A673 (cell line): Measurements from ENCODE around the gene CAP1. TPM values are rescaled to one million over a fixed set of nuclear protein-coding genes. Genes with fewer than 3 reads are reported as not detected.

ENCODE experiments used
- BruUV-seq: library from RNA; stranded (reverse); fragments of 400-500 nt; replicated peaks from 2 replicates; lab custom pipeline; 2021; lab: Mats Ljungman, UMichigan
- CTCF ChIA-PET: fragments of 300-600 bp; sonication (Branson Sonifier 250); formaldehyde crosslinking; loops from one replicate; lab custom pipeline; 2022; ENCODE audit warnings: antibody characterized with exemption; lab: Charles Lee
- POLR2A ChIA-PET: fragments of 300-600 bp; sonication (Branson Sonifier 250); formaldehyde crosslinking; loops from one replicate; lab custom pipeline; 2022; ENCODE audit warnings: antibody characterized with exemption; ENCODE audit not compliant: low non-redundant PET; lab: Charles Lee
- DNase-seq: peaks from one replicate; pipeline ENCODE4 v3.0.0-alpha.2; 2015; ENCODE audit warnings: low spot score
- H3K27ac ChIP-seq: fragments of 200-600 bp; sonication (generic); 2 replicates; pipeline ENCODE4 v1.5.1; 2016; ENCODE audit warnings: mixed run types, low read depth, mild to moderate bottlenecking, mixed read lengths, antibody characterized with exemption, low read length; ENCODE audit not compliant: poor library complexity, severe bottlenecking
- H3K27me3 ChIP-seq: fragments of 200-600 bp; sonication (generic); replicated peaks from 2 replicates; pipeline ENCODE4 v1.6.1; 2017; ENCODE audit warnings: mixed run types, low read depth, mild to moderate bottlenecking, mixed read lengths, antibody characterized with exemption, low read length; ENCODE audit not compliant: insufficient read depth, poor library complexity
- H3K36me3 ChIP-seq: fragments of 200-600 bp; sonication (generic); 2 replicates; pipeline ENCODE4 v1.6.1; 2016; ENCODE audit warnings: mixed run types, mild to moderate bottlenecking, mixed read lengths, antibody characterized with exemption, low read length; ENCODE audit not compliant: insufficient read depth, poor library complexity, severe bottlenecking
- H3K4me1 ChIP-seq: fragments of 200-600 bp; sonication (generic); 2 replicates; pipeline ENCODE4 v1.6.1; 2017; ENCODE audit warnings: mixed run types, mild to moderate bottlenecking, mixed read lengths, antibody characterized with exemption, low read length; ENCODE audit not compliant: insufficient read depth, poor library complexity, severe bottlenecking
- H3K4me3 ChIP-seq: fragments of 200-600 bp; sonication (generic); 2 replicates; pipeline ENCODE4 v1.5.1; 2016; ENCODE audit warnings: low read depth, mixed run types, mild to moderate bottlenecking, mixed read lengths, low read length; ENCODE audit not compliant: poor library complexity, severe bottlenecking
- H3K9me3 ChIP-seq: fragments of 200-600 bp; sonication (generic); 2 replicates; pipeline ENCODE4 v1.6.1; 2016; ENCODE audit warnings: mixed run types, low read depth, mild to moderate bottlenecking, mixed read lengths, antibody characterized with exemption, low read length; ENCODE audit not compliant: poor library complexity, severe bottlenecking
- EZH2 ChIP-seq: fragments of 200-600 bp; sonication (generic); IDR thresholded peaks from 2 replicates; pipeline ENCODE4 v1.6.1; 2017; ENCODE audit warnings: borderline replicate concordance, low read depth, mild to moderate bottlenecking, mixed read lengths, antibody characterized with exemption, low read length; ENCODE audit not compliant: poor library complexity, severe bottlenecking
- intact Hi-C: fragments of 100-400 bp; cut with micrococcal nuclease; formaldehyde crosslinking; loops from one replicate; pipeline ENCODE4 v1.10.0; 2022; ENCODE audit not compliant: unreplicated experiment
- total RNA-seq: library from RNA; stranded (reverse); gene quantifications from 2 replicates; pipeline ENCODE4 v1.2.3, GENCODE V29; 2021
- TF ChIP-seq, protein P1 (sequence below): fragments of 300-800, 200-600 bp; sonication (generic); conservative IDR thresholded peaks from 2 replicates; pipeline ENCODE4 v1.5.1; 2017; ENCODE audit warnings: low read depth, mild to moderate bottlenecking, antibody characterized with exemption, low read length, moderate library complexity, mixed read lengths

Gene CAP1
- total RNA-seq, 1 experiment from 2014 or later, result 285 TPM

DNA sequence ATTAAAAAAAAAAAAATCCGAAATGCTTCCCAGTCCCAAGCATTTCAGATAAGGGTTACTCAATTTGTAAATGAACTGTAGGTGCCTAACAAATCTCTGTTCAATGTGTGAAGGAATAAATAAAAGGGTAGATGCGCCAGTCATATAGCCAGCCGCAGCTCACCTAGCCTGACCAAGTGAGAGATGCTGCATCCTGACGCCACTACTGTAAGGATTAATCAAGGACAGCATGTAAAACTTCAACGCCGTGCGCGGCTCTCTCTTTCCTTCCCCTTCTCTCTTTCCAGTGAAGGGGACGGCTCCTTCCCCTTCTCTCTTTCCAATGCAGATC lies 56.1 kb downstream of the CAP1 start:
- H3K4me1 ChIP-seq, result peaks cover 11% of the 10 kb centered on the region
- H3K27me3 ChIP-seq, result no peaks in the 10 kb centered on the region
- BruUV-seq, result TSS peak; percentile 74
- intact Hi-C loops, result no loop called here
- H3K27ac ChIP-seq, result peak overlapping the region; percentile 59
- H3K36me3 ChIP-seq, result peaks cover 4% of the 10 kb centered on the region
- TF ChIP-seq, protein P1, sequence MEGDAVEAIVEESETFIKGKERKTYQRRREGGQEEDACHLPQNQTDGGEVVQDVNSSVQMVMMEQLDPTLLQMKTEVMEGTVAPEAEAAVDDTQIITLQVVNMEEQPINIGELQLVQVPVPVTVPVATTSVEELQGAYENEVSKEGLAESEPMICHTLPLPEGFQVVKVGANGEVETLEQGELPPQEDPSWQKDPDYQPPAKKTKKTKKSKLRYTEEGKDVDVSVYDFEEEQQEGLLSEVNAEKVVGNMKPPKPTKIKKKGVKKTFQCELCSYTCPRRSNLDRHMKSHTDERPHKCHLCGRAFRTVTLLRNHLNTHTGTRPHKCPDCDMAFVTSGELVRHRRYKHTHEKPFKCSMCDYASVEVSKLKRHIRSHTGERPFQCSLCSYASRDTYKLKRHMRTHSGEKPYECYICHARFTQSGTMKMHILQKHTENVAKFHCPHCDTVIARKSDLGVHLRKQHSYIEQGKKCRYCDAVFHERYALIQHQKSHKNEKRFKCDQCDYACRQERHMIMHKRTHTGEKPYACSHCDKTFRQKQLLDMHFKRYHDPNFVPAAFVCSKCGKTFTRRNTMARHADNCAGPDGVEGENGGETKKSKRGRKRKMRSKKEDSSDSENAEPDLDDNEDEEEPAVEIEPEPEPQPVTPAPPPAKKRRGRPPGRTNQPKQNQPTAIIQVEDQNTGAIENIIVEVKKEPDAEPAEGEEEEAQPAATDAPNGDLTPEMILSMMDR, result no peak
- TF ChIP-seq EZH2, result no peak
- CTCF ChIA-PET, result no interaction called here
- POLR2A ChIA-PET, result no interaction called here
- DNase-seq, result no peak
- H3K4me3 ChIP-seq, result peak overlapping the region; percentile 73
- no peaks in the 10 kb centered on the region for H3K9me3 ChIP-seq

DNA sequence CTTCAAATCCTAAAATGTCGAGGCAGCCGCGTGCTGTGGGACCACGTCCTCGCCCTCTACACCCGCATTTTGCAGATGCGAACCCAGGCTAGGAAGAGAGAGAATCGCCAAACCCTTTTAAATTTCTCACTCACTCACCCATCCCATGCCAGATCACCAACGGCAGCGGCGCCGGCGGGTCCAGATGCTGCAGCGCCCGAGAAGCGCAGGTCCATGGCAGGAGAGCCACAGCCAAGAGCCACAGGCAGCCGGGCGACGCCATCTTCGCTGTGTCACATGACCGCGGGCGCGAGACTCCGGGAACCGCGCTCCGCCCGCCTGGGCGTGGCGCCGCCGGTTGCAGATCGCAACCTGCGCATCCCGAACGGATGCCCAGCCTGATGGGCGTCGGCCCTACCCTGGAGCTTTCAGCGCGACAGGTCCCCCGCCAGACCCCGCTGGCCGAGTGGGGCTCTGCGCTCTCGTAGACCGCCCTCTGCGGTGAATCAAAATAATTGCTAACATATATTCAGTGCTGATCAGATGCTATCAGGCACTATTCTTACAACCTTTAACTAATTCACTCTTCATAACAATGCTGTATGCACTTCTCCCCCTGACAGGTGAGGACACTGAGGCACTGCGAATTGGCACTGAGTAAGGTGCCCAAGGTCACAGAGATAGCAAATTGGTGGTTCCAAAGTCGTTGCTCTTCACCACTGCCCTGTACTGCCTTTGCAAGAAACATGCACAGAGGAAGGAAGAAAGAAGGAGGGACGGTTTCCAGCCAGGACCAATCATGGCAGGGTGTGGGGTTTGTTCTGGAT lies 56.7 kb downstream of the CAP1 start, which contains the start of gene PPT1:
PPT1 (minus strand) TSS at position 276 of the 806 bp plus-strand sequence; CDS start at position 262, 14 bp downstream.
- Histone ChIP-seq H3K4me1 (peaks cover 11% of the 10 kb centered on the region), H3K36me3 (no peaks in the 10 kb centered on the region), H3K27ac (peak within 1 kb of the TSS; percentile 59), H3K27me3 (no peaks in the 10 kb centered on the region), H3K4me3 (peak within 1 kb of the TSS; percentile 73), H3K9me3 (no peaks in the 10 kb centered on the region)
- POLR2A ChIA-PET, result no interaction called here
- no TSS peak for BruUV-seq
- no peak for TF ChIP-seq EZH2
- TF ChIP-seq, protein P1, result 0 out of 2 replicates have a peak, but pooled peaks have one; percentile 10
- CTCF ChIA-PET, result no interaction called here
- intact Hi-C loops, result no loop called here
- DNase-seq, result peak; percentile 86

GRCh38 chr1:40102038-40102437 lies 61.5 kb downstream of the CAP1 start:
- H3K4me3 ChIP-seq, result no peak overlapping the region
- no peaks in the 10 kb centered on the region for H3K36me3 ChIP-seq
- no peak for TF ChIP-seq EZH2
- TF ChIP-seq, protein P1, result no peak
- ChIA-PET CTCF (no interaction called here), POLR2A (no interaction called here)
- DNase-seq, result no peak
- H3K9me3 ChIP-seq, result peaks cover 9% of the 10 kb centered on the region
- H3K4me1 ChIP-seq, result no peaks in the 10 kb centered on the region
- H3K27me3 ChIP-seq, result no peaks in the 10 kb centered on the region
- BruUV-seq, result no TSS peak
- H3K27ac ChIP-seq, result no peak overlapping the region
- intact Hi-C loops, result no loop called here
